ENCODE data around the gene TIMM13. TPM values are rescaled to one million over a fixed set of nuclear protein-coding genes. Genes with fewer than 3 reads are reported as not detected.

The TIMM13 gene
- total RNA-seq, 1 donor from 2014 or later: 54.4 TPM

- DNase-seq (ENCODE audit: low read depth in 2 of 2): no peak
Measured at GRCh38 chr19:2454962-2455850, 27.8 kb upstream of the TIMM13 start.

GRCh38 chr19:2454199-2454961 is 27.0 kb upstream of the TIMM13 start:
- no peak for DNase-seq (ENCODE audit: low read depth in 2 of 2)

- DNase-seq (ENCODE audit: low read depth in 2 of 2): no peak
Measured at GRCh38 chr19:2453431-2454025, 26.1 kb upstream of the TIMM13 start.

- DNase-seq (ENCODE audit: low read depth in 2 of 2): no peak
Measured at GRCh38 chr19:2451741-2452140, 24.4 kb upstream of the TIMM13 start.

- no peak for DNase-seq (ENCODE audit: low read depth in 2 of 2)
Measured at GRCh38 chr19:2451138-2451537, 23.8 kb upstream of the TIMM13 start.

GRCh38 chr19:2449019-2449418 is 21.6 kb upstream of the TIMM13 start:
- no peak for DNase-seq (ENCODE audit: low read depth in 2 of 2)

- DNase-seq (ENCODE audit: low read depth in 2 of 2): no peak
Measured at GRCh38 chr19:2446381-2446780, 19.0 kb upstream of the TIMM13 start.

GRCh38 chr19:2444251-2445002 is 17.0 kb upstream of the TIMM13 start:
- no peak for DNase-seq (ENCODE audit: low read depth in 2 of 2)

GRCh38 chr19:2443785-2444182 is 16.4 kb upstream of the TIMM13 start:
- DNase-seq (ENCODE audit: low read depth in 2 of 2): no peak

- no peak for DNase-seq (ENCODE audit: low read depth in 2 of 2)
Measured at GRCh38 chr19:2443116-2443784, 15.9 kb upstream of the TIMM13 start.

GRCh38 chr19:2441096-2441752 is 13.8 kb upstream of the TIMM13 start:
- no peak for DNase-seq (ENCODE audit: low read depth in 2 of 2)

GRCh38 chr19:2440515-2440914 is 13.1 kb upstream of the TIMM13 start:
- DNase-seq (ENCODE audit: low read depth in 2 of 2): no peak

GRCh38 chr19:2438178-2438577 is 10.8 kb upstream of the TIMM13 start:
- DNase-seq (ENCODE audit: low read depth in 2 of 2): no peak

- DNase-seq (ENCODE audit: low read depth in 2 of 2): no peak
Measured at GRCh38 chr19:2436926-2437325, 9.5 kb upstream of the TIMM13 start.

- DNase-seq (ENCODE audit: low read depth in 2 of 2): no peak
Measured at GRCh38 chr19:2436384-2436783, 9.0 kb upstream of the TIMM13 start.

GRCh38 chr19:2434721-2435265 is 7.4 kb upstream of the TIMM13 start:
- no peak for DNase-seq (ENCODE audit: low read depth in 2 of 2)

- no peak for DNase-seq (ENCODE audit: low read depth in 2 of 2)
Measured at GRCh38 chr19:2434267-2434666, 6.9 kb upstream of the TIMM13 start.

- DNase-seq (ENCODE audit: low read depth in 2 of 2): no peak
Measured at GRCh38 chr19:2433854-2434253, 6.5 kb upstream of the TIMM13 start.

GRCh38 chr19:2432131-2432848 is 4.9 kb upstream of the TIMM13 start:
- no peak for DNase-seq (ENCODE audit: low read depth in 2 of 2)

All from dermis microvascular lymphatic vessel endothelial cell (primary cell).